ENCODE results near the gene C11orf68. TPM values are rescaled to one million over a fixed set of nuclear protein-coding genes. Genes with fewer than 3 reads are reported as not detected.

Gene C11orf68
- polyA plus RNA-seq (2011; rRNA removed) (32.9 and 52.2 TPM in 2 replicates), polyA minus RNA-seq (2011; rRNA and poly(A)+ RNA removed) (34.1 and 50.1 TPM in 2 replicates)

DNA sequence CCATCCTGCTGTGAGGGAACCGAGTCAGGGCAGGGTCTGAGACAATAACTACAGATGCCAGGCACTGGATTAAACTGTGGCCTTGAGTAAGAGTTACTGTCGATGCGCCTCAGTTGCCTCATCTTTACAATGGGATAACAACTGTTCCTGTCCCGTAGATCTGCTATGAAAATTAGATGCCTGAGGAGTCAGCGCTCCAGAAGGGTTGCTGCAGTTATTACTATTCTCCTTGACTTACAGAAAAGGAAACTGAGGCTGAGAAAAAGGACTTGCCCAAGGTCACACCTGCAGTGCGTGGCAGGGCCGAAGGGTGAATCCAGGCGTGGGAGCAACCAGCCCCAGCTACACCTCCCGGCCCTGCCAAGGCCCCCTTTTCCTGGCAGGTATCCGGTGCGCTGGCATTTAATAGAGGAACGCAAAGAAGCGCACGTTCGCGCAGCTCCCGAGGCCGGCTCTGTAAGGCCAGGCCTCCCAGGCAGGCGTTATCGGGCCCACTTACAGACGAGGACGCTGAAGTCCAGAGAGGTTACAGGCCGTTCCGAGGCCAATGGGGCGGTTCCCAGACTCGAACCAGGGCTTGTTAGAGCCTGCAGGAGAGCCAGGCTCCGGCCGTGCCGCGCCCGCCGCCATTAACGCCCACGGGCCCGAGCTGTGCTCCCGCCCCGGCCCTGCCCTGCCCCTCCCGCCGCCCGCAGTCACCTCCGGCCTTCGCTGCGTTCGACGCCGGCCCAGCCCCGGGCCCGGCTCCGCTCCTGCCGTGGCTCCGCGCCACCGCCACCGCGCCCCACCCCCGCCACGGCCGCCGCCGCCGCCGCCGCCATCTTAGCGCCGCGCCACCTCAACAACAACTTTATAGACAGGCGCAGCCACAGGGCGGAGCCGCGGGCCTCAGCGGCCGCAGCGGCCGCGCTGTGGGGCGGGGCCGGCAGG is at the start of gene C11orf68:
C11orf68 (minus strand) TSS at position 852 of the 930 bp plus-strand sequence; CDS start at position 821, 31 bp downstream.
- POLR2A ChIA-PET, result interaction anchor here (1.0 to 4.9 kb wide), 4 partner anchors 18 to 28 kb away, joined by 4 to 124 read pairs (median 6); partner anchors contain the start of genes CCDC85B, FIBP and FOSL1
- DNase-seq (ENCODE audit: low read depth, low spot score), result no peak
- CTCF ChIA-PET, result interaction anchor here (1.1 kb wide), 1 partner anchor 30 kb away, joined by 7 read pairs; the partner anchor contains the start of gene FIBP

DNA sequence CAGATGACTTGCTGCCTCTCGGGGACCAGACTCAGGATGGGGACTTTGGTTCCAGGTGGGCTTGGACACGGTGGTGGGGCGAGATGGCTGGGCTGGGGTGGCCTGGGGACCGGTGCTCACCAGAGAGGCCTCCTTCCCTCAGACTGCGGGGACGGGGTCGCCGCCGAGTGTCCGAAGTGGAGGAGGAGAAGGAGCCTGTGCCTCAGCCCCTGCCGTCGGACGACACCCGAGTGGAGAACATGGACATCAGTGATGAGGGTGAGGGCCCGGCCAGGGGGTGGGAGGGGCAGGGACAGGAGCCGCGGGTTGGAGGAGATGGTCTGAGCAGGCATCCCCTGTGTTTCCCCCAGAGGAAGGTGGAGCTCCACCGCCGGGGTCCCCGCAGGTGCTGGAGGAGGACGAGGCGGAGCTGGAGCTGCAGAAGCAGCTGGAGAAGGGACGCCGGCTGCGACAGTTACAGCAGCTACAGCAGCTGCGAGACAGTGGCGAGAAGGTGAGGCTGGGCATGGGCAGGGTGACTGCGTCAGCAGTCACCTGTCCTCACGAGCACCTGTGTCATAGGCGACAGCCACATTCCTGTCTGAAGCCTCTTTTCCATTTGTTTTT is 48.6 kb upstream of the C11orf68 start:
- ChIA-PET POLR2A (no interaction called here), CTCF (interaction anchor here (1.4 to 1.6 kb wide), 3 partner anchors 25 to 83 kb away, joined by 3 to 8 read pairs (median 6); partner anchors contain the start of gene FIBP)
- Histone ChIP-seq H3K27me3 (ENCODE audit: control insufficient read depth, insufficient read depth, low read length) (no peaks in the 10 kb centered on the region), H3K9me3 (ENCODE audit: control insufficient read depth, insufficient read depth, low read length) (no peaks in the 10 kb centered on the region; the same call in 1 of the 2 replicates), H3K27ac (ENCODE audit: low read depth, low read length) (no peak overlapping the region), H3K4me3 (ENCODE audit: low read depth, low read length) (no peak overlapping the region)
- no peak for DNase-seq (ENCODE audit: low read depth, low spot score)
- TF ChIP-seq, protein P1, sequence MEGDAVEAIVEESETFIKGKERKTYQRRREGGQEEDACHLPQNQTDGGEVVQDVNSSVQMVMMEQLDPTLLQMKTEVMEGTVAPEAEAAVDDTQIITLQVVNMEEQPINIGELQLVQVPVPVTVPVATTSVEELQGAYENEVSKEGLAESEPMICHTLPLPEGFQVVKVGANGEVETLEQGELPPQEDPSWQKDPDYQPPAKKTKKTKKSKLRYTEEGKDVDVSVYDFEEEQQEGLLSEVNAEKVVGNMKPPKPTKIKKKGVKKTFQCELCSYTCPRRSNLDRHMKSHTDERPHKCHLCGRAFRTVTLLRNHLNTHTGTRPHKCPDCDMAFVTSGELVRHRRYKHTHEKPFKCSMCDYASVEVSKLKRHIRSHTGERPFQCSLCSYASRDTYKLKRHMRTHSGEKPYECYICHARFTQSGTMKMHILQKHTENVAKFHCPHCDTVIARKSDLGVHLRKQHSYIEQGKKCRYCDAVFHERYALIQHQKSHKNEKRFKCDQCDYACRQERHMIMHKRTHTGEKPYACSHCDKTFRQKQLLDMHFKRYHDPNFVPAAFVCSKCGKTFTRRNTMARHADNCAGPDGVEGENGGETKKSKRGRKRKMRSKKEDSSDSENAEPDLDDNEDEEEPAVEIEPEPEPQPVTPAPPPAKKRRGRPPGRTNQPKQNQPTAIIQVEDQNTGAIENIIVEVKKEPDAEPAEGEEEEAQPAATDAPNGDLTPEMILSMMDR (IDR thresholded peaks at IDR 0.05; ENCODE audit: low read depth, low read length), result no peak

More for the DNA sequence above, at the start of gene C11orf68:
- TF ChIP-seq, protein P1 (IDR thresholded peaks at IDR 0.05; ENCODE audit: low read depth, low read length), result no peak
- peak within 1 kb of the TSS; percentile 94 for H3K4me3 ChIP-seq (ENCODE audit: low read depth, low read length)
- peak within 1 kb of the TSS; percentile 93 for H3K27ac ChIP-seq (ENCODE audit: low read depth, low read length)
- no peaks in the 10 kb centered on the region for H3K27me3 ChIP-seq (ENCODE audit: control insufficient read depth, insufficient read depth, low read length)
- H3K9me3 ChIP-seq (ENCODE audit: control insufficient read depth, insufficient read depth, low read length), result peaks cover 11% of the 10 kb centered on the region; the same call in 1 of the 2 replicates

DNA sequence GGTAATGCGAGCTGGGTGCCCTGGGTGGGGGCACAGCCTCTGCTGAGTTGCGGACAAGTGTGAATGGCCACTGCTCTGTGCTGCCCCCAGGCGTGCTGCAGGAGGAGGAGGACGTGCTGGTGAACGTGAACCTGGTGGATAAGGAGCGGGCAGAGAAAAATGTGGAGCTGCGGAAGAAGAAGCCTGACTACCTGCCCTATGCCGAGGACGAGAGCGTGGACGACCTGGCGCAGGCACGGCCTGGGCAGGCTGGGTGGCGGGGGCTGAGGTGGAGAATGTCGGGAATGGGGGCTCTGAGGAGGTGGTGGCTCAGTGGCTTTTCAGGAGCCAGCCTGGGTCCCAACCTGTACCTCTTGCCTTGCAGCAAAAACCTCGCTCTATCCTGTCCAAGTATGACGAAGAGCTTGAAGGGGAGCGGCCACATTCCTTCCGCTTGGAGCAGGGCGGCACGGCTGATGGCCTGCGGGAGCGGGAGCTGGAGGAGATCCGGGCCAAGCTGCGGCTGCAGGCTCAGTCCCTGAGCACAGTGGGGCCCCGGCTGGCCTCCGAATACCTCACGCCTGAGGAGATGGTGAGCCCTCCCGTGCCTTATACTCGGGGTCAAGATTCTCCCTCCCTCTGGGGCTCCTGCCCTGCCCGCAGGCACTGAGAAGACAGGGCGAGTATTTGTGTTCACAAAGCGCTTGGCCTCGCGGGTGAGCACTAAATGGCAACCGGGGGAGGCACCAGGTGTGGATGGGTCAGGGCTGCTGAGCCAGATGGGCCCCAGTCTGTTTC is 47.3 kb upstream of the C11orf68 start:
- no peak overlapping the region for H3K27ac ChIP-seq (ENCODE audit: low read depth, low read length)
- no peak overlapping the region for H3K4me3 ChIP-seq (ENCODE audit: low read depth, low read length)
- CTCF ChIA-PET, result interaction anchor here (0.8 to 1.4 kb wide), 2 partner anchors 26 to 82 kb away, joined by 3 read pairs; no protein-coding TSS in a partner anchor
- H3K9me3 ChIP-seq (ENCODE audit: control insufficient read depth, insufficient read depth, low read length), result no peaks in the 10 kb centered on the region; the same call in 1 of the 2 replicates
- DNase-seq (ENCODE audit: low read depth, low spot score), result no peak
- H3K27me3 ChIP-seq (ENCODE audit: control insufficient read depth, insufficient read depth, low read length), result no peaks in the 10 kb centered on the region
- TF ChIP-seq, protein P1 (IDR thresholded peaks at IDR 0.05; ENCODE audit: low read depth, low read length), result no peak
- POLR2A ChIA-PET, result no interaction called here

DNA sequence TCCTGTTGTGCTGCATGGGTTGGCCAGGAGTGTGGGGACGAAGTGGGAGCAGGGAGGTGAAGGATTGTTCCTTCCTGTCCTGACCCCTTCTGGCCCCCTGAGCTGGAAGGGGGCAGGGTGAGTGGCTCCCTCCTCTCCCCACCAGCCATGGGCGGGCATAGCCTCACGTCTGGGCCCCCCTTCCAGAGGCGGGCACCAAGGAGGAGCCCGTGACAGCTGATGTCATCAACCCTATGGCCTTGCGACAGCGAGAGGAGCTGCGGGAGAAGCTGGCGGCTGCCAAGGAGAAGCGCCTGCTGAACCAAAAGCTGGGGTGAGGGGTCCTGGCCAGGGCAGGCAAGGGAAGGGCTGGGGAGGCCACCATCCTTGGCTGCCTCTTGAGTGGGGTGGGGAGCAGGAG is 46.0 kb upstream of the C11orf68 start:
- POLR2A ChIA-PET, result no interaction called here

More for the DNA sequence above, 46.0 kb upstream of the C11orf68 start:
- no peak for DNase-seq (ENCODE audit: low read depth, low spot score)
- Histone ChIP-seq H3K27ac (ENCODE audit: low read depth, low read length) (no peak overlapping the region), H3K9me3 (ENCODE audit: control insufficient read depth, insufficient read depth, low read length) (no peaks in the 10 kb centered on the region; the same call in 1 of the 2 replicates), H3K27me3 (ENCODE audit: control insufficient read depth, insufficient read depth, low read length) (no peaks in the 10 kb centered on the region), H3K4me3 (ENCODE audit: low read depth, low read length) (no peak overlapping the region)
- TF ChIP-seq, protein P1 (IDR thresholded peaks at IDR 0.05; ENCODE audit: low read depth, low read length), result no peak
- CTCF ChIA-PET, result no interaction called here
